A549 (cell line): ENCODE data around the gene SLC25A34. TPM values are rescaled to one million over a fixed set of nuclear protein-coding genes. Genes with fewer than 3 reads are reported as not detected.

Source experiments
- ATAC-seq, 2 experiments: fragments of 200-7000 bp in 1 of 2; fragments of >200 bp in 1 of 2; cut with Nextera tagmentation in 1 of 2; cut with Tn5 transposase in 1 of 2; 3 replicates each; pipeline versions ENCODE4 v1.8.0 to v1.9.1; 2018 to 2020; ENCODE audit warnings: mild to moderate bottlenecking in 1 of 2, moderate library complexity in 1 of 2
- CTCF ChIA-PET: fragments of 300-600 bp; sonication (Branson Sonifier 250); formaldehyde crosslinking; extraction: SDS; loops from one replicate; lab custom pipeline; 2021; ENCODE audit warnings: antibody characterized with exemption, inconsistent platforms; lab: Yijun Ruan, JAX
- POLR2A ChIA-PET: fragments of 350-600 bp; formaldehyde crosslinking; extraction: SDS; loops from one replicate; lab custom pipeline; 2021; ENCODE audit warnings: antibody characterized with exemption, inconsistent platforms; lab: Yijun Ruan, JAX
- DNase-seq, 2 experiments: peaks; one replicate each; pipeline versions ENCODE4 v3.0.0 to v3.0.0-alpha.2; 2011 to 2016; ENCODE audit warnings: low read depth in 1 of 2, low spot score in 1 of 2
- FAIRE-seq: peaks from 2 replicates; lab custom pipeline; 2011; peaks lifted over from hg19 to GRCh38; lab: Jason Lieb, UNC
- H3K27ac ChIP-seq, 2 experiments: fragments of >200 bp; sonication (Bioruptor Twin); formaldehyde crosslinking; 3 replicates each; pipeline ENCODE4 v1.5.1; 2016 to 2017
- H3K4me1 ChIP-seq: fragments of >200 bp; sonication (Bioruptor Twin); formaldehyde crosslinking; 3 replicates; pipeline ENCODE4 v1.6.1; 2016
- H3K4me2 ChIP-seq: fragments of >200 bp; sonication (Bioruptor Twin); formaldehyde crosslinking; 3 replicates; pipeline ENCODE4 v1.6.1; 2016
- H3K4me3 ChIP-seq: fragments of >200 bp; sonication (Bioruptor Twin); formaldehyde crosslinking; 3 replicates; pipeline ENCODE4 v1.5.1; 2016
- H3K9me3 ChIP-seq: fragments of >200 bp; sonication (Bioruptor Twin); formaldehyde crosslinking; 3 replicates; pipeline ENCODE4 v1.6.1; 2016
- BHLHE40 ChIP-seq: IDR thresholded peaks from 2 replicates; pipeline ENCODE4 v1.6.1; 2012; ENCODE audit warnings: low read depth, low read length, inconsistent platforms
- CHD2 ChIP-seq: fragments of 150-350 bp; IDR thresholded peaks from 2 replicates; pipeline ENCODE4 v1.6.1; 2014; ENCODE audit warnings: low read length; ENCODE audit not compliant: partially characterized antibody
- ESRRA ChIP-seq: fragments of 150-350 bp; IDR thresholded peaks from 2 replicates; pipeline ENCODE4 v1.6.1; 2014; ENCODE audit warnings: mild to moderate bottlenecking, low read length, borderline replicate concordance
- FOSB ChIP-seq: fragments of 250-450 bp; sonication (Bioruptor Pico); IDR thresholded peaks from 2 replicates; pipeline ENCODE4 v1.5.0; 2020; ENCODE audit warnings: mild to moderate bottlenecking, moderate library complexity
- GATA3 ChIP-seq: IDR thresholded peaks from 2 replicates; pipeline ENCODE4 v1.6.1; 2012; ENCODE audit warnings: borderline replicate concordance
- HDAC2 ChIP-seq: fragments of 200-600 bp; sonication (generic); IDR thresholded peaks from 2 replicates; pipeline ENCODE4 v1.6.1; 2016
- HEYL ChIP-seq: fragments of 250-450 bp; sonication (Bioruptor Pico); IDR thresholded peaks from 2 replicates; pipeline ENCODE4 v1.8.0; 2021; ENCODE audit warnings: mild to moderate bottlenecking, moderate library complexity
- HMGXB4 ChIP-seq: fragments of 250-450 bp; sonication (Bioruptor Pico); IDR thresholded peaks from 2 replicates; pipeline ENCODE4 v1.5.0; 2021; ENCODE audit warnings: mild to moderate bottlenecking, moderate library complexity, borderline replicate concordance
- HOXB13 ChIP-seq: fragments of 250-450 bp; sonication (Bioruptor Pico); IDR thresholded peaks from 2 replicates; pipeline ENCODE4 v1.5.0; 2020; ENCODE audit warnings: low read depth, mild to moderate bottlenecking, moderate library complexity
- HOXB5 ChIP-seq: fragments of 250-450 bp; sonication (Bioruptor Pico); IDR thresholded peaks from 2 replicates; pipeline ENCODE4 v1.5.0; 2020; ENCODE audit warnings: mild to moderate bottlenecking, moderate library complexity
- JUN ChIP-seq, 2 experiments: fragments of >200 bp; sonication (Bioruptor Twin); formaldehyde crosslinking; IDR thresholded peaks; 2 replicates in 1 of 2; 3 replicates in 1 of 2; pipeline ENCODE4 v1.6.1; 2016 to 2017
- MAZ ChIP-seq: fragments of 150-350 bp; IDR thresholded peaks from 2 replicates; pipeline ENCODE4 v1.6.1; 2014; ENCODE audit warnings: antibody characterized with exemption, low read depth, low read length, borderline replicate concordance
- MYC ChIP-seq: IDR thresholded peaks from 2 replicates; pipeline ENCODE4 v1.6.1; 2012; ENCODE audit warnings: mild to moderate bottlenecking, inconsistent platforms, low read length, improper control_type of control experiment, borderline replicate concordance
- NFE2L2 ChIP-seq: fragments of 150-350 bp; conservative IDR thresholded peaks from 2 replicates; pipeline ENCODE4 v1.6.1; 2014; ENCODE audit warnings: low read length
- NPAS2 ChIP-seq: fragments of 250-450 bp; sonication (Bioruptor Pico); IDR thresholded peaks from 2 replicates; pipeline ENCODE4 v1.8.0; 2022; ENCODE audit warnings: mild to moderate bottlenecking, moderate library complexity, borderline replicate concordance
- NR3C1 ChIP-seq: fragments of >200 bp; sonication (Bioruptor Twin); formaldehyde crosslinking; IDR thresholded peaks from 3 replicates; pipeline ENCODE4 v1.6.1; 2017
- POLR2AphosphoS2 ChIP-seq: conservative IDR thresholded peaks from 2 replicates; pipeline ENCODE4 v1.6.1; 2012; ENCODE audit warnings: low read length, improper control_type of control experiment, inconsistent platforms
- RARB ChIP-seq: fragments of 250-450 bp; sonication (Bioruptor Pico); IDR thresholded peaks from 2 replicates; pipeline ENCODE4 v1.8.0; 2021; ENCODE audit warnings: mild to moderate bottlenecking, moderate library complexity
- RFX5 ChIP-seq: fragments of 450-650 bp; IDR thresholded peaks from 2 replicates; pipeline ENCODE4 v1.7.1; 2014; ENCODE audit warnings: antibody characterized with exemption, mild to moderate bottlenecking, moderate library complexity
- ZC3H11A ChIP-seq: fragments of 450-650 bp; IDR thresholded peaks from 2 replicates; pipeline ENCODE4 v1.6.1; 2014; ENCODE audit warnings: antibody characterized with exemption, mild to moderate bottlenecking
- WGBS: methylation state at CpG from one replicate; pipeline ENCODE4 v1.1.6; 2017; ENCODE audit errors: missing lambda C conversion rate; 5-methylcytosine and 5-hydroxymethylcytosine counted together
- polyA plus RNA-seq, 4 experiments: library from polyadenylated mRNA; depleted of rRNA in 3 of 4; stranded (reverse); fragments of >200 nt; fragmentation: RNase III in 1 of 4; extraction: RNeasy Plus Mini Kit Qiagen cat#74134 plus additional on column Dnase treatment in 1 of 4; gene quantifications; 2 replicates in 3 of 4; 3 replicates in 1 of 4; pipeline ENCODE4 v1.2.3, GENCODE V29; 2011 to 2017
- TF ChIP-seq, protein P1 (sequence below): fragments of >200 bp; sonication (Bioruptor Twin); formaldehyde crosslinking; IDR thresholded peaks from 3 replicates; pipeline ENCODE4 v1.6.1; 2016
- TF ChIP-seq, protein P2 (sequence below): IDR thresholded peaks from 2 replicates; pipeline ENCODE4 v1.6.1; 2012

Gene SLC25A34
- polyA plus RNA-seq, 2 of the 4 experiments (the other 2 are of a cell fraction) = 0.12 to 0.19 TPM

- TF ChIP-seq CHD2 (no peak), ZC3H11A (no peak)
Measured at GRCh38 chr1:15775706-15776105, 39.6 kb downstream of the SLC25A34 start (continued).

DNA sequence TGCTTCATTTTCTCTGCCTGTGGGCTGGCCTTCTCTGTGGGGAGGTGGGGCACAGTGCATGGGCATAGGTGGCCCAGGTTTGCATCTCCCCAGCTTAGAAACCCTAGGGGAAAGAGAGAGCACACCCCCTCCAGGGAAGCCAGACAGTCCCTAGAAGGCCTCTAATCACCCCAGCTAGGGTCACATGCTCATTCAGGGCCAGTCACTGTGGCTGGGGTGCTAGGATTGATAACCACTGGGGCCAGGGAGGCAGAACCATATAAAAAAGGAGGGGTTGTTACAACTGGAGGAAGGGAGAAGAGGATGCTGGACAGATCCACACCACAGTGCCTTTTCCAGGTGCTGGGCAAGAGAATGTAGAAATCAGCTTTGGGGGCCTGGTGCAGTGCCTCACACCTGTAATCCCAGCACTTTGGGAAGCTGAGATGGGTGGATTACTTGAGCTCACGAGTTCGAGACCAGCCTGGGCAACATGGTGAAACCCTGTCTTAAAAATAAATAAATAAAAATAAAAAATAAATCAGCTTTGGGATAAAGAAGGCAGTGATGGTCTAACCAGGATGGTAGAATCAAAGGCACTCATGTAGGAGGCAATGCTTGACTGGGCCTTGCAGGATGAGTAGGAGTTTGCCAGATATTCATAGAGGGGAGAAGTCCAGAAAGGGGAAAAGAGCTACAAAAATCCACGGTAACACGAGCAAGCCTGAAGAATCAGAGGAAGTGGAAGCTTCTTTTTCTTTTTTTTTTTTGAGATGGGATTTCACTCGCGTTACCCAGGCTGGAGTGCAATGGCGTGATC lies 42.0 kb downstream of the SLC25A34 start:
- H3K27ac ChIP-seq = peak overlapping the region; percentile 32 to 90; a peak in 4 of 6 replicates
- 95% methylated on average over 7 of the region's 7 CpGs for WGBS
- POLR2A ChIA-PET = interaction anchor here (1.1 kb wide), 1 partner anchor 69 kb away, joined by 4 read pairs; the partner anchor contains the start of gene SPEN

GRCh38 chr1:15785683-15786082 lies 49.6 kb downstream of the SLC25A34 start:
- Histone ChIP-seq H3K27ac (peak overlapping the region; percentile 84 to 90), H3K4me3 (no peak overlapping the region), H3K4me1 (peaks cover 49% of the 10 kb centered on the region), H3K4me2 (no peak overlapping the region), H3K9me3 (no peaks in the 10 kb centered on the region)
- POLR2A ChIA-PET = no interaction called here
- no peak for TF ChIP-seq ZC3H11A
- TF ChIP-seq POLR2AphosphoS2 = no peak
- no peak for TF ChIP-seq MAZ
- no peak for TF ChIP-seq NR3C1
- no peak for TF ChIP-seq NFE2L2
- CTCF ChIA-PET = interaction anchor here (1.0 kb wide), 1 partner anchor 12 kb away, joined by 3 read pairs; no protein-coding TSS in a partner anchor
- WGBS = 92% methylated on average over 8 of the region's 8 CpGs
- no peak for ATAC-seq
- no peak for DNase-seq
- FAIRE-seq = no peak

More for the DNA sequence above, 42.0 kb downstream of the SLC25A34 start:
- Histone ChIP-seq H3K4me1 (peaks cover 35% of the 10 kb centered on the region), H3K4me2 (no peak overlapping the region), H3K9me3 (no peaks in the 10 kb centered on the region), H3K4me3 (no peak overlapping the region)
- FAIRE-seq (no peak), DNase-seq (no peak), ATAC-seq (no peak)
- CTCF ChIA-PET = interaction anchor here (0.6 to 3.1 kb wide), 3 partner anchors 14 to 446 kb away, joined by 3 to 12 read pairs (median 3); no protein-coding TSS in a partner anchor
- TF ChIP-seq HOXB13 (no peak), RFX5 (no peak), FOSB (CRISPR knock-in tag) (no peak), HDAC2 (no peak), MYC (no peak), NFE2L2 (no peak)

DNA sequence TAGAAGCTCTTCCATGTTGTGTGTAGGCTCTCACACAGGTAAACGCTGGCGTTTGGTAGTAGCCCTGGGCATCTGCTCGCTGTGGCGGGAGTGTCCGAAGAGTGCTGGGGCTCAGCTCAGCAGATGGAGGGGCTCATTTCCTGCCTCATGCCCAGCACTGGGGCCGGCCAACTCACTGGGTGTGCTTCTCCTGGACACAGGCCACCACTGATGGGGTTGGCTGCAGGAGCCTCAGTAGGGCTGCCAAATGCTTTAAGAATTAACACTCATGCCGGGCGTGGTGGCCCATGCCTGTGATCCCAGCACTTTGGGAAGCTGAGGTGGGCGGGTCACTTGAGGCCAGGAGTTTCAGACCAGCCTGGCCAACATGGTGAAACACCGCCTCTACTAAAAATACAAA lies 50.5 kb downstream of the SLC25A34 start:
- FAIRE-seq = no peak
- Histone ChIP-seq H3K4me2 (0 out of 3 replicates have a peak overlapping the region, but pooled peaks have one; percentile 22), H3K4me1 (peaks cover 42% of the 10 kb centered on the region), H3K9me3 (no peaks in the 10 kb centered on the region), H3K4me3 (no peak overlapping the region), H3K27ac (peak overlapping the region; percentile 84 to 90)
- whole genome bisulfite sequencing = 80% methylated on average over 10 of the region's 10 CpGs
- POLR2A ChIA-PET = interaction anchor here (0.6 to 1.4 kb wide), 2 partner anchors 12 to 13 kb away, joined by 4 read pairs; no protein-coding TSS in a partner anchor
- peak in 1 of 2 experiments; percentile 22; a peak in 3 of 6 replicates for ATAC-seq
- TF ChIP-seq GATA3 (no peak), POLR2AphosphoS2 (no peak), HOXB5 (CRISPR knock-in tag) (no peak), NFE2L2 (no peak), RARB (CRISPR knock-in tag) (no peak), MYC (no peak), HOXB13 (no peak), CHD2 (no peak), HMGXB4 (CRISPR knock-in tag) (no peak), BHLHE40 (no peak), JUN (IDR thresholded peaks at IDR 0.05) (no peak), HEYL (CRISPR knock-in tag) (no peak), ESRRA (no peak), NPAS2 (CRISPR knock-in tag) (no peak)
- TF ChIP-seq, protein P1, sequence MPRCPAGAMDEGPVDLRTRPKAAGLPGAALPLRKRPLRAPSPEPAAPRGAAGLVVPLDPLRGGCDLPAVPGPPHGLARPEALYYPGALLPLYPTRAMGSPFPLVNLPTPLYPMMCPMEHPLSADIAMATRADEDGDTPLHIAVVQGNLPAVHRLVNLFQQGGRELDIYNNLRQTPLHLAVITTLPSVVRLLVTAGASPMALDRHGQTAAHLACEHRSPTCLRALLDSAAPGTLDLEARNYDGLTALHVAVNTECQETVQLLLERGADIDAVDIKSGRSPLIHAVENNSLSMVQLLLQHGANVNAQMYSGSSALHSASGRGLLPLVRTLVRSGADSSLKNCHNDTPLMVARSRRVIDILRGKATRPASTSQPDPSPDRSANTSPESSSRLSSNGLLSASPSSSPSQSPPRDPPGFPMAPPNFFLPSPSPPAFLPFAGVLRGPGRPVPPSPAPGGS = no peak
- TF ChIP-seq, protein P2, sequence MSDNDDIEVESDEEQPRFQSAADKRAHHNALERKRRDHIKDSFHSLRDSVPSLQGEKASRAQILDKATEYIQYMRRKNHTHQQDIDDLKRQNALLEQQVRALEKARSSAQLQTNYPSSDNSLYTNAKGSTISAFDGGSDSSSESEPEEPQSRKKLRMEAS = no peak
- CTCF ChIA-PET = no interaction called here
- DNase-seq = no peak
